ENCODE results near the gene P2RY2. TPM values are rescaled to one million over a fixed set of nuclear protein-coding genes. Genes with fewer than 3 reads are reported as not detected.

Gene P2RY2
- total and polyA plus RNA-seq, 9 of the 15 experiments (the other 6 are each of a cell fraction or from before 2014, with no cell fraction given), result not detected

GRCh38 chr11:73201888-73202780, 15.9 kb upstream of the P2RY2 start:
- DNase-seq (ENCODE audit: extremely low read depth in 1 of 4, low spot score in 3 of 4), result peak in 2 of 4 experiments; percentile 42 to 47
- Histone ChIP-seq H4K20me1 (replicated peaks; ENCODE audit: control insufficient read depth, insufficient read depth, low read length) (no peaks in the 10 kb centered on the region), H3K9me3 (replicated peaks; ENCODE audit: control insufficient read depth, insufficient read depth, low read depth, low read length) (no peaks in the 10 kb centered on the region), H3K4me1 (replicated peaks in 1 of 2; ENCODE audit: control insufficient read depth in 2 of 2, insufficient read depth in 2 of 2, low read length in 2 of 2) (peaks cover 10% of the 10 kb centered on the region in 2 experiments; a peak in 4 of 5 replicates), H3K4me2 (ENCODE audit: insufficient read depth, low read length) (peak overlapping the region; percentile 43), H3K9me1 (ENCODE audit: control insufficient read depth, insufficient read depth, low read length) (no peaks in the 10 kb centered on the region), H2AFZ (ENCODE audit: low read depth, low read length) (peak overlapping the region; percentile 60; the same call in 1 of the 2 replicates), H3K79me2 (ENCODE audit: control insufficient read depth, insufficient read depth, low read length) (no peaks in the 10 kb centered on the region), H3K4me3 (no peak overlapping the region), H3K36me3 (ENCODE audit: control insufficient read depth, insufficient read depth, low read length) (no peaks in the 10 kb centered on the region), H3K27ac (ENCODE audit: extremely low read depth, low read depth, low read length) (no peak overlapping the region), H3K27me3 (ENCODE audit: control insufficient read depth in 2 of 2, insufficient read depth in 2 of 2, low read length in 2 of 2) (peaks cover 8 to 10% of the 10 kb centered on the region in 2 experiments; a peak in 4 of 5 replicates), H3K9ac (ENCODE audit: insufficient read depth in 1 of 2, low read depth in 2 of 2, low read length in 2 of 2) (peak overlapping the region in 1 of 2 experiments; percentile 31; a peak in 1 of 4 replicates)
- no TSS peak for BruUV-seq (replicated peaks)
- in situ Hi-C loops (cut with MboI), result no loop called here
- ATAC-seq, result peak; percentile 71
- CTCF ChIA-PET (ENCODE audit: low intra/inter-chr PET ratio), result no interaction called here
- 26% methylated on average over 8 of the region's 8 CpGs for WGBS (ENCODE audit: insufficient coverage, low coverage, missing lambda C conversion rate)
- FAIRE-seq, result no peak
- POLR2A ChIA-PET, result interaction anchor here (0.5 to 1.6 kb wide), 3 partner anchors 8 to 105 kb away, joined by 3 to 4 read pairs (median 4); no protein-coding TSS in a partner anchor
- intact Hi-C loops (cut with micrococcal nuclease), result no loop called here
- TF ChIP-seq PATZ1 (CRISPR knock-in tag; IDR thresholded peaks at IDR 0.05; ENCODE audit: borderline replicate concordance), result no peak
- peak; percentile 71 for TF ChIP-seq TCF3 (CRISPR knock-in tag; IDR thresholded peaks at IDR 0.05)
- TF ChIP-seq ZFPM2 (CRISPR knock-in tag; IDR thresholded peaks at IDR 0.05), result no peak
- TF ChIP-seq CTCF (IDR thresholded peaks at IDR 0.05 in 2 of 3, conservative IDR thresholded peaks at IDR 0.05 in 1 of 3; ENCODE audit: insufficient read depth in 2 of 3, low read depth in 1 of 3, low read length in 3 of 3), result no peak
- TF ChIP-seq ZNF445 (CRISPR knock-in tag; IDR thresholded peaks at IDR 0.05; ENCODE audit: low read depth), result no peak
- TF ChIP-seq TBP (optimal IDR thresholded peaks at IDR 0.05; ENCODE audit: low read depth, low read length), result no peak
- TF ChIP-seq DPF2 (IDR thresholded peaks at IDR 0.05), result peak; percentile 17; the same call in 1 of the 2 replicates
- TF ChIP-seq E4F1 (CRISPR knock-in tag; IDR thresholded peaks at IDR 0.05; ENCODE audit: borderline replicate concordance), result no peak
- TF ChIP-seq ARID1B (IDR thresholded peaks at IDR 0.05), result peak; percentile 66
- TF ChIP-seq CBFA2T3 (IDR thresholded peaks at IDR 0.05), result peak; percentile 56
- TF ChIP-seq ATF7 (IDR thresholded peaks at IDR 0.05), result no peak
- no peak for TF ChIP-seq ZNF165 (CRISPR knock-in tag; IDR thresholded peaks at IDR 0.05; ENCODE audit: borderline replicate concordance)
- no peak for TF ChIP-seq MAFG (tag; conservative IDR thresholded peaks at IDR 0.05)
- no peak for TF ChIP-seq ARHGAP35 (IDR thresholded peaks at IDR 0.05; ENCODE audit: partially characterized antibody)
- TF ChIP-seq, protein P1, sequence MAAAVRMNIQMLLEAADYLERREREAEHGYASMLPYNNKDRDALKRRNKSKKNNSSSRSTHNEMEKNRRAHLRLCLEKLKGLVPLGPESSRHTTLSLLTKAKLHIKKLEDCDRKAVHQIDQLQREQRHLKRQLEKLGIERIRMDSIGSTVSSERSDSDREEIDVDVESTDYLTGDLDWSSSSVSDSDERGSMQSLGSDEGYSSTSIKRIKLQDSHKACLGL (CRISPR knock-in tag; IDR thresholded peaks at IDR 0.05; ENCODE audit: borderline replicate concordance, poor library complexity, severe bottlenecking), result no peak

All from K562 (cell line).